ENCODE measurements around the gene ATAT1.
A peak's percentile ranks its signal among the peaks of the same experiment; 100 is the strongest.
"Not testable (repeated sequence)": the region's sequence is repeated elsewhere in the genome, so short reads cannot be mapped to it uniquely, and the experiment has no call there.

ATAT1 gene

DNA sequence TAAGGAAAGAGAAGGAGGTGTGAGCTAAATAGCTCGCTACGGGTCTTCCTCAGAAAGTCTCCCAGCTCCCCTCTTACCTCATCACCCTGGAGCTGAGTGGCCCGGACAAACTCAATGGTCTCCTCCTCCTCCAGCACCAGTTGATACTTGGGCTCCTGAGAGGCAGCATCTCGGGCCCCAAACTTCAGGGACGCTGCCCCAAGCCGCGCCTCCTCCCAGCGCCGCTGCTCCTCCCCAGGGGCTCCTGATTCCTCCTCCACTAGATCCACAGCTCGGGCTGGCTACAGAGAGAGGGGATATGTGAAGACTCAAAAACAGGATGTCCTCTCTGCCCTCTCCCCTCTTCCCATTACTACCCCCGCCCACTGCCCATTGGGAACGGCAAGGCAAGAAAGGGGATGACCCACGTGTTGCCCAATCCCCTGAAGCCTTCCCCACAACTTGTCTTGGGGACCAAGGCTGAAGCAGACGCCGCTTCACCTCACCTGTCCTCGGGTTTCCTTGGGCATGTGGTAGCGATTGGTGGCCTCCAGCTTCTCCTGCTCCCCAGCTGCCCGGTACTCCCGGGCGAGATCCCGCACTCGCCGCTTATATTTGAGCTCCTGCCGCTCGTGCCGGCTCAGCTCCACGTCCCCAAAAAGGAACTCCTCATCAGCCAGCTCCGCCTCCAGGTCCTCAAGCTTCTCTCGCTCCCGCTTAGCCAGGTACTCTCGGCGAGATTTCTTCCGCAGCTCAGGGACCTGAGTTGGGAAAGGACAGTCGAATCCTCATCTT is 38.5 kb downstream of the ATAT1 start:
- H3K36me3 ChIP-seq (replicated peaks; ENCODE audit: low read depth, low read length) = peaks cover 8% of the 10 kb centered on the region
- H3K27ac ChIP-seq (ENCODE audit: low read length) = no peak overlapping the region
- H4K20me1 ChIP-seq (ENCODE audit: insufficient read depth, low read length) = no peaks in the 10 kb centered on the region
- H2AFZ ChIP-seq (ENCODE audit: low read depth, low read length) = no peak overlapping the region
- H3K4me3 ChIP-seq (ENCODE audit: low read length) = no peak overlapping the region
- H3K27me3 ChIP-seq (ENCODE audit: low read depth, low read length) = no peaks in the 10 kb centered on the region
- no peaks in the 10 kb centered on the region for H3K4me1 ChIP-seq (ENCODE audit: low read length)
- TF ChIP-seq, protein P1, sequence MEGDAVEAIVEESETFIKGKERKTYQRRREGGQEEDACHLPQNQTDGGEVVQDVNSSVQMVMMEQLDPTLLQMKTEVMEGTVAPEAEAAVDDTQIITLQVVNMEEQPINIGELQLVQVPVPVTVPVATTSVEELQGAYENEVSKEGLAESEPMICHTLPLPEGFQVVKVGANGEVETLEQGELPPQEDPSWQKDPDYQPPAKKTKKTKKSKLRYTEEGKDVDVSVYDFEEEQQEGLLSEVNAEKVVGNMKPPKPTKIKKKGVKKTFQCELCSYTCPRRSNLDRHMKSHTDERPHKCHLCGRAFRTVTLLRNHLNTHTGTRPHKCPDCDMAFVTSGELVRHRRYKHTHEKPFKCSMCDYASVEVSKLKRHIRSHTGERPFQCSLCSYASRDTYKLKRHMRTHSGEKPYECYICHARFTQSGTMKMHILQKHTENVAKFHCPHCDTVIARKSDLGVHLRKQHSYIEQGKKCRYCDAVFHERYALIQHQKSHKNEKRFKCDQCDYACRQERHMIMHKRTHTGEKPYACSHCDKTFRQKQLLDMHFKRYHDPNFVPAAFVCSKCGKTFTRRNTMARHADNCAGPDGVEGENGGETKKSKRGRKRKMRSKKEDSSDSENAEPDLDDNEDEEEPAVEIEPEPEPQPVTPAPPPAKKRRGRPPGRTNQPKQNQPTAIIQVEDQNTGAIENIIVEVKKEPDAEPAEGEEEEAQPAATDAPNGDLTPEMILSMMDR (IDR thresholded peaks at IDR 0.05; ENCODE audit: low read depth, low read length) = no peak
- TF ChIP-seq EZH2phosphoT487 (IDR thresholded peaks at IDR 0.05; ENCODE audit: low read depth) = no peak
- no peak overlapping the region for H3K9ac ChIP-seq (ENCODE audit: low read length)
- H3K4me2 ChIP-seq (ENCODE audit: low read length) = no peak overlapping the region
- H3K79me2 ChIP-seq (ENCODE audit: low read length) = no peaks in the 10 kb centered on the region
- no peaks in the 10 kb centered on the region for H3K9me3 ChIP-seq (ENCODE audit: insufficient read depth, low read length)

DNA sequence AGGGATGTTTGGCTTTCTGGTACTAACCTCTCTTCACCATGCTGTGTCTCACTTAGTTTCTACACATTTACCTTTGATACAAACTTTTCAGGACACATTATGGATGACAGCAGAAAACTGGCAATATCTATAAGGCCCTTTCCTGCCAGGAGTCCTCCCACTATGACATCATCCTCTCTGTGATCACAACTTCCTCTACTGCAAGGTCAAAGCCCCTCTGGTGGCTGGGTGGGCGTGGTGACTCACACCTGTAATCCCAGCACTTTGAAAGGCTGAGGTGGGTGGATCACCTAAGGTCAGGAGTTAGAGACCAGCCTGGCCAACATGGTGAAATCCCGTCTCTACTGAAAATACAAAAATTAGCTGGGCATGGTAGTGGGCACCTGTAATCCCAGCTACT is 39.6 kb downstream of the ATAT1 start:
- not testable (repeated sequence) for H3K4me3 ChIP-seq (ENCODE audit: low read length); H3K79me2 ChIP-seq (ENCODE audit: low read length); H3K27ac ChIP-seq (ENCODE audit: low read length); H3K9ac ChIP-seq (ENCODE audit: low read length); H3K4me2 ChIP-seq (ENCODE audit: low read length); H4K20me1 ChIP-seq (ENCODE audit: insufficient read depth, low read length); H3K4me1 ChIP-seq (ENCODE audit: low read length); H3K9me3 ChIP-seq (ENCODE audit: insufficient read depth, low read length); H3K27me3 ChIP-seq (ENCODE audit: low read depth, low read length); H3K36me3 ChIP-seq (replicated peaks; ENCODE audit: low read depth, low read length); H2AFZ ChIP-seq (ENCODE audit: low read depth, low read length)

DNA sequence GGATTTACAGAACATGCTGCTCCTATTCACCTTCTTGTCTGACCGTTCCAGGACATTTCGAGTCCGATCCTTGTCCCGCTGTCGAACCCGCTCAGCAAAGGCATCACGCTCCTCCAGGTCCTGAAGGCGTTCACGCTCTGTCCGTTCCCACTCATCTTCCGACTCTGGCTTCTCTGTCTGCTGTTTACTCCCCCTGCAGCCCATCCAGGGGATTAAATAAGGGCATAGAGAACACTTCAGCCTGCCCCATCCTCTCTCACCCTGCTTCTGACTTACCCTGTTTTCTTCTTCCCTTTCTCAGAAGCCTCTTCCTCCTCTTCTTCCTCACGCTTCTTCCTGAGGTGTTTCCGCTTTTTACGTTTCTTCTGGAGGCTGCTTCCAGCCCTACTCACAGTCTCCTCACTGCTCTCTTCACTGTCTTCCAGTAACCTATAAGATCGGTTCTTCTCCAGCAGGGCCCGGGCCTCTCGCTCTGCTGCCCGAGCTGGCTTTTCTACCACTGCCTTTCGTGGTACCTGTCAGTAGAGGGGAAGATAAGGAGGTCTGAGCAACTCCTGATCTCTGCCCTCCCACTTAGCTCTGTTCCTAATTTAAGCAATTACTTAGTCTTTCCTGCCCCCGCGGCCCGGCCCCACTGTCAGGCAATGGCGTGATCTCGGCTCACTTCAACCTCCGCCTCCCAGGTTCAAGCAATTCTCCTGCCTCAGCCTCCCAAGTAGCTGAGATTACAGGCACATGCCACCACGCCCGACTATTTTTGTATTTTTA is 44.3 kb downstream of the ATAT1 start:
- H3K36me3 ChIP-seq (replicated peaks; ENCODE audit: low read depth, low read length) = peaks cover 2% of the 10 kb centered on the region
- H3K4me2 ChIP-seq (ENCODE audit: low read length) = no peak overlapping the region
- peaks cover 14% of the 10 kb centered on the region for H3K79me2 ChIP-seq (ENCODE audit: low read length)
- H3K27me3 ChIP-seq (ENCODE audit: low read depth, low read length) = no peaks in the 10 kb centered on the region
- H2AFZ ChIP-seq (ENCODE audit: low read depth, low read length) = no peak overlapping the region
- H4K20me1 ChIP-seq (ENCODE audit: insufficient read depth, low read length) = no peaks in the 10 kb centered on the region
- H3K4me1 ChIP-seq (ENCODE audit: low read length) = 0 out of 2 replicates have a peak, but pooled peaks cover 3% of the 10 kb centered on the region
- no peak overlapping the region for H3K4me3 ChIP-seq (ENCODE audit: low read length)
- no peak overlapping the region for H3K27ac ChIP-seq (ENCODE audit: low read length)
- no peaks in the 10 kb centered on the region for H3K9me3 ChIP-seq (ENCODE audit: insufficient read depth, low read length)
- H3K9ac ChIP-seq (ENCODE audit: low read length) = no peak overlapping the region
- TF ChIP-seq, protein P1 (IDR thresholded peaks at IDR 0.05; ENCODE audit: low read depth, low read length) = no peak
- TF ChIP-seq EZH2phosphoT487 (IDR thresholded peaks at IDR 0.05; ENCODE audit: low read depth) = no peak

DNA sequence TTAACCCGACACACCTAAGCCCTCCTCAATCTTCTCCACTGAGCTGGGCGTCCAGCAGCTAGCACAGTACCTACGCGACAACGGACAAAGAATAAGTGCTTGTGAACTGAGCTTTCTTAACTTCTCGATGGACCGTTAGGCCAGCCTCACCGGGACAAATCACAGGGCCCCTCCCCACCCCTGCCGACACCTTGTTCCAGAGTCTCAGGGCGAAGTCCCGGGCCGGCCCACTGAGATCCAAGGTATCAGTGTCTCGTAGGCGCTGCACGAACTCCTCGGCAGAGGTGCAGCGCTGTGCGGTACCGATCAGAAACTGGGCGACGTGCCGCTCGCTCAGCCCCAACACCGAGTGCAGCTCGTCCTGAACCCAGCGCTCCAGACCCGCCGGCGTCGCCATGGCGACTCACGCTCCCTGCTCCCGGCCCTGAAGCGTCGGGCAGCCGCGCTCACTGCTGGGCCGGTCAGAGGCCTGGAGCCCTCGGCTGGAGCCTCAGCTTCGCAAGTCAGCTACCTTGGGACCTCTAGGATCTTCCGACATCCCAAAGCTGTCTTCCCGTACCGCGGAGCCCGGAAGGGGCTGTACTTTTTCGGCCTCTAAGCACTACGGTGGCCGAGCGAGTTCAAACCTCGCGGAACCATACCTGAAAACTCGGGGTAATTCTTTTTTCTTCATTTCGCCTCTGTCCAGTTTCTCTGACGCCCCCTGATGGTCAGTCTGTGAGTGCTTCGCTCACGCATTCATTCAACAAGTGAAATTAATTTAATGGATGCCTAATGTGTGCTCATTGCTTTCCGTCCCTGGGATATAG is 46.0 kb downstream of the ATAT1 start, which contains the start of gene DHX16:
Gene DHX16, minus strand, starts transcription at position 562 of the 809 bp plus-strand sequence. Its CDS starts 165 bp downstream, at position 397.
- Histone ChIP-seq H3K27me3 (ENCODE audit: low read depth, low read length) (no peaks in the 10 kb centered on the region), H3K36me3 (replicated peaks; ENCODE audit: low read depth, low read length) (peaks cover 7% of the 10 kb centered on the region), H3K4me2 (ENCODE audit: low read length) (peak within 1 kb of the TSS; percentile 69), H4K20me1 (ENCODE audit: insufficient read depth, low read length) (no peaks in the 10 kb centered on the region), H3K9ac (ENCODE audit: low read length) (peak within 1 kb of the TSS; percentile 65), H3K79me2 (ENCODE audit: low read length) (peaks cover 14% of the 10 kb centered on the region), H2AFZ (ENCODE audit: low read depth, low read length) (peak within 1 kb of the TSS; percentile 60), H3K4me3 (ENCODE audit: low read length) (peak within 1 kb of the TSS; percentile 94), H3K4me1 (ENCODE audit: low read length) (0 out of 2 replicates have a peak, but pooled peaks cover 3% of the 10 kb centered on the region), H3K27ac (ENCODE audit: low read length) (no peak within 1 kb of the TSS), H3K9me3 (ENCODE audit: insufficient read depth, low read length) (no peaks in the 10 kb centered on the region)
- TF ChIP-seq EZH2phosphoT487 (IDR thresholded peaks at IDR 0.05; ENCODE audit: low read depth) = no peak
- TF ChIP-seq, protein P1 (IDR thresholded peaks at IDR 0.05; ENCODE audit: low read depth, low read length) = peak; percentile 69

Data from OCI-LY3 (cell line).